GM20000 (cell line): ENCODE measurements around the gene IL17A.
"Not testable (repeated sequence)": the region's sequence is repeated elsewhere in the genome, so short reads cannot be mapped to it uniquely, and the experiment has no call there.

Experiments used
- DNase-seq: peaks from one replicate; pipeline ENCODE4 v3.0.0; 2012; ENCODE audit warnings: low spot score
- CTCF ChIP-seq: IDR thresholded peaks from 2 replicates; pipeline ENCODE4 v1.5.1; 2012; ENCODE audit warnings: mild to moderate bottlenecking, control low read depth; ENCODE audit errors: extremely low read depth, missing control alignments

IL17A gene

GRCh38 chr6:52167267-52167666 is 18.9 kb upstream of the IL17A start:
- no peak for DNase-seq

GRCh38 chr6:52168351-52168750 is 17.8 kb upstream of the IL17A start:
- not testable (repeated sequence) for DNase-seq

More at GRCh38 chr6:52167267-52167666, 18.9 kb upstream of the IL17A start:
- no peak for TF ChIP-seq CTCF

GRCh38 chr6:52174118-52174517 is 12.1 kb upstream of the IL17A start:
- no peak for TF ChIP-seq CTCF
- no peak for DNase-seq

GRCh38 chr6:52176550-52176949 is 9.6 kb upstream of the IL17A start:
- TF ChIP-seq CTCF = no peak
- no peak for DNase-seq

- DNase-seq = no peak
- TF ChIP-seq CTCF = no peak
Observed at GRCh38 chr6:52177961-52178360, 8.2 kb upstream of the IL17A start.

- TF ChIP-seq CTCF = no peak
- peak; percentile 21 for DNase-seq
Observed at GRCh38 chr6:52180787-52181558, 5.2 kb upstream of the IL17A start.

GRCh38 chr6:52183131-52183713 is 3.0 kb upstream of the IL17A start:
- no peak for TF ChIP-seq CTCF
- no peak for DNase-seq

GRCh38 chr6:52186480-52186879 is 305 bp downstream of the IL17A start:
- DNase-seq = peak; percentile 38
- no peak for TF ChIP-seq CTCF
